RWPE1 (cell line): ENCODE results near the gene CSMD2.
"Not testable (repeated sequence)": the region's sequence is repeated elsewhere in the genome, so short reads cannot be mapped to it uniquely, and the experiment has no call there.

ENCODE experiments used
- CTCF ChIA-PET: fragments of 350-600 bp; sonication (Branson Sonifier 250); formaldehyde crosslinking; extraction: SDS; loops from one replicate; lab custom pipeline; 2021; lab: Yijun Ruan, JAX
- POLR2A ChIA-PET: fragments of 400-600 bp; formaldehyde crosslinking; extraction: SDS; loops from one replicate; lab custom pipeline; 2020; ENCODE audit warnings: antibody characterized with exemption; ENCODE audit not compliant: low non-redundant PET; lab: Yijun Ruan, JAX
- DNase-seq: peaks from one replicate; pipeline ENCODE4 v3.0.0; 2012; ENCODE audit warnings: low spot score
- H3K27ac ChIP-seq: fragments of 450-650 bp; 2 replicates; pipeline ENCODE4 v1.5.1; 2017
- TF ChIP-seq, protein P1 (sequence below): fragments of 450-650 bp; conservative IDR thresholded peaks from 2 replicates; pipeline ENCODE4 v1.5.1; 2017; ENCODE audit warnings: low read depth, mild to moderate bottlenecking

The CSMD2 gene

DNA sequence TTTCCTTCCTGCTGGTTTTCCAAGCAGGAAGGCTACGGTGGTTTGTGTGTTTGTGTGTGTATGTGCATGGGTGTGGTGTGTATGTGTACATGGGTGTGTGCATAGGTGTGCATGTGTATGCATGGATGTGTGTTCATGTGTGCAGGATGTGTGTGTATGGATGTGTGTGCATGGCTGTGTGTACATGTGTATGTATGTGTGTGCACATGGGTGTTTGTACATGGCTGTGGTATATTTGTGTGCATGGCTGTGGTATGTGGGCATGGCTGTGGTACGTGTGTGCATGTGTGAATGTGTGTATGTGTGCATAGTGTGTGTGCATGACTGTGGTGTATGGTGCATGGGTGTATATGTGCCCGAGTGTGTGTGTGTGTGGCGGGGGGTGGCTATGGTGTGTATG lies 24.0 kb upstream of the CSMD2 start:
- ChIA-PET POLR2A (no interaction called here), CTCF (interaction anchor here (0.6 kb wide), 1 partner anchor 227 kb away, joined by 3 read pairs; no protein-coding TSS in a partner anchor)

DNA sequence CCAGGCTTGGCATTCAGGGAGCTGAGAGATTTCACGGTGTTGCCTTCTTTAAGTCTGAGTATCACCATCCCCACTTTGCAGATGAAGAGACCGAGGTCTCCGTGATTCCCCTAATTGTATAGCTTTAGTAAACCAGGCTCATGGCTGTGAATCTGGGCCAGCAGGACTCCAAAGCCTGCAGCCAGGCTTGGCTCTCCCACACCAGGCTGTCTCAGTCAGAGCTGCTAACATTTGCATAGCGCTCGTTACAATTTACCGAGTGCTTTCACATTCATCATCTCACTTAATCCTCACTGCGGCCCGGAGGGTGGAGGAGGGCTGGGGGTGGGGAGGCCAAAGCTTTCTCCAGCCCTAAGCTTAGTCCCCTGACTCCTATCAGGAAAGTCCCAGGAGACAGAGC lies 23.4 kb upstream of the CSMD2 start:
- DNase-seq, result no peak
- no peak overlapping the region for H3K27ac ChIP-seq
- ChIA-PET POLR2A (no interaction called here), CTCF (interaction anchor here (0.6 kb wide), 1 partner anchor 228 kb away, joined by 3 read pairs; no protein-coding TSS in a partner anchor)
- TF ChIP-seq, protein P1, sequence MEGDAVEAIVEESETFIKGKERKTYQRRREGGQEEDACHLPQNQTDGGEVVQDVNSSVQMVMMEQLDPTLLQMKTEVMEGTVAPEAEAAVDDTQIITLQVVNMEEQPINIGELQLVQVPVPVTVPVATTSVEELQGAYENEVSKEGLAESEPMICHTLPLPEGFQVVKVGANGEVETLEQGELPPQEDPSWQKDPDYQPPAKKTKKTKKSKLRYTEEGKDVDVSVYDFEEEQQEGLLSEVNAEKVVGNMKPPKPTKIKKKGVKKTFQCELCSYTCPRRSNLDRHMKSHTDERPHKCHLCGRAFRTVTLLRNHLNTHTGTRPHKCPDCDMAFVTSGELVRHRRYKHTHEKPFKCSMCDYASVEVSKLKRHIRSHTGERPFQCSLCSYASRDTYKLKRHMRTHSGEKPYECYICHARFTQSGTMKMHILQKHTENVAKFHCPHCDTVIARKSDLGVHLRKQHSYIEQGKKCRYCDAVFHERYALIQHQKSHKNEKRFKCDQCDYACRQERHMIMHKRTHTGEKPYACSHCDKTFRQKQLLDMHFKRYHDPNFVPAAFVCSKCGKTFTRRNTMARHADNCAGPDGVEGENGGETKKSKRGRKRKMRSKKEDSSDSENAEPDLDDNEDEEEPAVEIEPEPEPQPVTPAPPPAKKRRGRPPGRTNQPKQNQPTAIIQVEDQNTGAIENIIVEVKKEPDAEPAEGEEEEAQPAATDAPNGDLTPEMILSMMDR, result no peak

More for the DNA sequence above, 24.0 kb upstream of the CSMD2 start:
- H3K27ac ChIP-seq, result no peak overlapping the region
- no peak for DNase-seq
- TF ChIP-seq, protein P1, result no peak

DNA sequence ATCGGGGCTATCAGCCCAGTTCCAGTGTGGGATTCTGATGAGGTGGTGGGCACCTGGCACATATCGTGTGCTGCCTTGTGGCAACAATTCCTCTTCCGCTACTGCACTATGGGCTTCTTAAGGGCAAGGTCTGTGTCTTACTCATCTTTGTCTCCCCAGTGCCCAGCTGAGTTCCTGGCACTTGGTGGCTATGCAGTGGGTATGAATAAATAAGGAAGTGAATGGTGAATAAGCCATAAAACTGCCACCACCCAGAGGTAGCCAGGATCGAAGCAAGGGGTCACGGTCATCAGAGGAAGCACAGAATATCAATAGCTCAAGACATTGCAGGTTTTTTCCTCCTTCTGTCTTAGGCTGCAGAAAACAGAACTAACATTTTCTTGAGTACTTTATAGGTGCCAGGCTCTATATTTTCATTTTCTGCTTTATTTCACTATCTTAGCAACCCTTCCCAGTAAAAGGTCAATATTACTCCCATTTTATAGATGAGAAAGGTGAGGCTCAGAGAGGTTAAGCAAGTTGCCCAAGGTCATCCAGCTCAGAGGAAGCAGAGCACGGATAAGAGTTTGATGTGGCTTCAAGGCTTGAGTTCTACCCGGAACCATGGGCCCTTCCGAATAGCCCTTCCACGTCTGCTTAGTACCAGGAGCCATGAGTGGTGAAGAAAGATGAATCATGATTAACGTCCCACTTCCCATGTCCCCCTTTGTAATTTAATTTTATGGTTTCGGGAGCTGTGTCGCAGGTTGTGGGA lies 21.9 kb upstream of the CSMD2 start:
- H3K27ac ChIP-seq, result no peak overlapping the region
- POLR2A ChIA-PET, result no interaction called here
- no peak for DNase-seq
- CTCF ChIA-PET, result interaction anchor here (1.0 kb wide), 1 partner anchor 94 kb away, joined by 3 read pairs; no protein-coding TSS in a partner anchor
- TF ChIP-seq, protein P1, result no peak

DNA sequence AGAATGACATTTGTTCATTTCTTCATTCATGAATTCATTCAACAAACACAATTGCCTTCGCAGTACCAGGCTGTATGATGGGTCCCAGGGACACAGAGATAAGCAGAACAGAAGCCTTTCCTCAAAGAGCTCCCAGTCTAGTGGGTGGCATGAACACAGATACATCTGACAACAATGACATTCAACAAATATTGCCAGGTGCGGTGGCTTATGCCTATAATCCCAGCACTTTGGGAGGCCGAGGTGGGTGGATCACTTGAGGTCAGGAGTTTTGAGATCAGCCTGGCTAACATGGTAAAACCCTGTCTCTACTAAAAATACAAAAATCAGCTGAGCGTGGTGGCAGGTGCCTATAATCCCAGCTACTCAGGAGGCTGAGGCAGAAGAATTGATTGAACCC lies 18.4 kb upstream of the CSMD2 start:
- CTCF ChIA-PET, H3K27ac ChIP-seq, DNase-seq, POLR2A ChIA-PET: not testable (repeated sequence)

DNA sequence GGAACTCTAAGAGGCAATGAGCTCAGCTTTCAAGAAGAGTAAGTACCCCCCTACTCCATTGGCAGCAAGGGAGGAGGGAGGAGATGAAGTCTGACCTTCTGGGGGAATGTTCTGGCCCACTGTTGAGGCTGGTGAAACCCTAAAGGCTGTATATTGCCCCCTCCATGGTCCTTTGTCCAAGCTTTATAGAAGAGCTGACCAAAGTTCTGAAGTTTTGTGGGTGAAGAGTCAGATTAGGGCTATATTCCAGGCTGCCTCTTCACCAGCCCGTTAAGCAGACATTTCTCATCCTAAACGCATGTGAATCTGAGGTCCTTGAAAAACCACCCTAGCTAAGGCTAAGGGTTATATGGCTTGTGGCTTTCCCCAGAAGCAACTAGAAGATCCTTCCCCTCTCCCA lies 13.0 kb upstream of the CSMD2 start:
- no peak for DNase-seq
- no peak overlapping the region for H3K27ac ChIP-seq
- POLR2A ChIA-PET, result no interaction called here
- TF ChIP-seq, protein P1, result no peak
- CTCF ChIA-PET, result no interaction called here

DNA sequence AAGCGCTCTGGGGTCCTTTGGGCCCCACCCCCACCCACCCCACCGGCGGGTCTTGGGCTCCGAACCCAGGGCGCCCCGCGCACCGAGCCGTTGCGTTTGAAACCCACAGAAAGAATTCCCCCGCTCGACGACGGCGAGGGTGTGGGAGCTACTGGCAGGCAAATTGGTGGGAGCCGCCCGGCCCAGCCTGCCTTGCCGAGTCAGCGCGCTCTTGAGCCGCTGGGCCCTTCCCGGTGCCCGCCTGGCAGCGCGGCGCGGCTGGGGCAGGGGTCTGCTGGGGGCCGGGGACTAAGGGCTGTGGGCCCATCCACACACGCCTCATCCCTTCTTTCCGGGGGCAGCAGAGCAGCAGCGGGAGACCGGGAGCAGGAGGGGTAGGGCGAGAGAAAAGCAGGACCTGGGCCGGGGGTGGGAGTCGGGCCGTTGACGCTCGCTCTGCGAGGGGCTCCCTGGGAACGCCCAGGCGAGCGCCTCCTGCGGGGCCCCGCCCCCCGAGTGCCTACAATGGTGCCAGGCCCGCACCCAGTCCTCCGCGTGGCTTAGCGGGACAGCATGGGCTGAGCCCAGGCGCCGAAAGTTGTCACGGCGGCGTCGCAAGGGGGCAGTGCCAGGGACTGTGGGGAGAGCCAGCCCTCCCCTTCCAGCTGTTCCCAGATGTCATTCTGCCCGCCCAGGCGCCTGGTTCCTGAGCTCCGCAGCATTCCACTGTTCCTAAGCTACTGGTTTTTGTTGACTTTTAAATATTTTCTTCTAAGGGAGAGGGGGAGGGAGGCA lies 12.0 kb upstream of the CSMD2 start, which contains the start of gene C1orf94:
Gene C1orf94 (plus strand): TSS at position 78 of the 774 bp plus-strand sequence. CDS start 883 bp downstream, outside the sequence.
- DNase-seq, result no peak
- TF ChIP-seq, protein P1, result no peak
- ChIA-PET CTCF (interaction anchor here (0.6 kb wide), 1 partner anchor 115 kb away, joined by 3 read pairs; no protein-coding TSS in a partner anchor), POLR2A (no interaction called here)
- no peak within 1 kb of the TSS for H3K27ac ChIP-seq
